HG03060 (cell line): ENCODE data around the gene SUCO.
"Not testable (repeated sequence)": the region's sequence is repeated elsewhere in the genome, so short reads cannot be mapped to it uniquely, and the experiment has no call there.

Experiments
- ATAC-seq: cut with Tn5 transposase; IDR thresholded peaks from one replicate; pipeline ENCODE4 v1.9.1; 2021; ENCODE audit warnings: low read depth, moderate number of reproducible peaks; ENCODE audit not compliant: unreplicated experiment

Gene SUCO

DNA sequence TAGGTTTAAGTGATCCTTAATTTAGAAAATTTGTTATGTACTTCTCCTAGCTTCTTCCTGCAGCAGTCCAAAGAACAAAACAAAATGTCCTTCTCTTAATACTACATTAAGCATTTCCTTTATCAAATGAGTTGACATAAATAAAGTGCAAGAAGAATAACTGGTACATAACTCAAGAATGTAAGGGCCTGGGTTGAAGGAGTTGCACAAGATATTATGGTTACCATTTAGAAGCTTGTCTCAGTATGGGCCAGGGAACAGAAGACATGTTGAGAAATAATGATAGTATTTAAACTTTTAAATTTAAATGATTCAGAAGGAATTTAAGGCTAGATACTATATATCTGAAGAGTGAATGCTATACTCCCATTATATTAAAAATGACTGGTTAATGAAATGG lies 23.5 kb downstream of the SUCO start:
- ATAC-seq = no peak

DNA sequence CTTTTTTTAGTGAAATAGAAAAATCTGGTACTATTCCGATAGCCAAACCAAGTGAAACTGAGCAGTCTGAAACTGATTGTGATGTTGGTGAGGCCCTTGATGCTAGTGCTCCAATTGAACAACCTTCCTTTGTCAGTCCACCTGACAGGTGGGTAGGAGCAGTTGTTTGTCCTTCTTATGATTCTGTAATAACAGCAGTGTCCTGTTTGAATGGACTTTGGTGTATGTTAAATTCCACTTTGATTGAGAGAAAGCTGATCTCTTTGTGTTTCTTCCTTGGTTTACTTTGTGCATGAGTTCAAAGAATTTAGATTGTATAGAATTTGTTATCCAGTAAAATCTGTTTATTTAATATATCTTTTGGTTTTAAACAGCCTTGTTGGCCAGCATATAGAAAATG lies 24.3 kb downstream of the SUCO start:
- ATAC-seq = no peak

DNA sequence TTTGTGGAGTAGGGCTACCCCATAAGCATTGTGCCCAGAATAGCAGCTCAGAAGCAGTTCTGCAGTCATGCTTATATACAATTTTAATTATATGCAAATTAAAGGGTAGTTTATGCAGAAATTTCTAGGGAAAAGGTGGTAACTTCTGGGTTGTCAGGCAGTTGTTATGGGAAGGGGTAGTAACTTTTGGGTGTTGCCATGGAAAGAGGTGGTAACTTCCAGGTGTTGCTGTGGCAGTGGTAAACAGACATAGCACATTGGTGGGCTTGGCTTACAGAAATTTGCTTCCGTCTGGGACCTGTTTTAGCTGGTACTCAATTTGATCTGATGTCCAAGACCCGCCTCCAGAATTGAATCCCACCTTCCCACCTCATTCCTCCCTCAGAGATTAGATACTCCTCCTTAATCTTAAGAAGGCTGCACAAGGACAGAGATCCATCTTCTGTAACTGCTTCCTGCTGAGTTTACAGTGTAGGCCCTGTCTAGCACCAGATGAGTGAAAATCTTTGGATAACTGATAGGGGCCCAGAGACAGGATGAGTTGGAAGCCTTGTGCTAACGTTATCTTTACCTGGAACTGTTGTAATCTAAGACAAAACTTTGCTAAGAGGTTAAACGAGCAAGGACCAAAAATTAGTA lies 26.7 kb downstream of the SUCO start:
- ATAC-seq = no peak

DNA sequence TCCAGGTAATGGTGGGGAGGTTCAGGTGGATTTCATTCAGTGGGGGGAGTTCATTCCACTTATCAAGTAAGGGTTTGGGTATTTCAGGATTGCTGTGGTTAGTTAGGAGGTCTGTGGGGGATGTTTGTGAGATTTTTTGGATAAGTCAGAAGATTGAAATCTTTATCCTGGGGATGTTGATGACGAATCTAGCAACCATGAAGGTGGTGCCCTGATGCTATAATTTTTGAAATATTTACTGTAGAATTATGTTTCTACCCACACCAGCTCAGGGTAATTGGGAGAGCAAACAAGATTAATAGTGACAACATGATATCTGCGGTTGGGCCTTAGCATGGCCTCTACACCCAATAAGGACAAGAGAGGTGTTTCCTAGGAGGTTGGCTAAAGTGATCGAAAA lies 28.3 kb downstream of the SUCO start:
- ATAC-seq = no peak

DNA sequence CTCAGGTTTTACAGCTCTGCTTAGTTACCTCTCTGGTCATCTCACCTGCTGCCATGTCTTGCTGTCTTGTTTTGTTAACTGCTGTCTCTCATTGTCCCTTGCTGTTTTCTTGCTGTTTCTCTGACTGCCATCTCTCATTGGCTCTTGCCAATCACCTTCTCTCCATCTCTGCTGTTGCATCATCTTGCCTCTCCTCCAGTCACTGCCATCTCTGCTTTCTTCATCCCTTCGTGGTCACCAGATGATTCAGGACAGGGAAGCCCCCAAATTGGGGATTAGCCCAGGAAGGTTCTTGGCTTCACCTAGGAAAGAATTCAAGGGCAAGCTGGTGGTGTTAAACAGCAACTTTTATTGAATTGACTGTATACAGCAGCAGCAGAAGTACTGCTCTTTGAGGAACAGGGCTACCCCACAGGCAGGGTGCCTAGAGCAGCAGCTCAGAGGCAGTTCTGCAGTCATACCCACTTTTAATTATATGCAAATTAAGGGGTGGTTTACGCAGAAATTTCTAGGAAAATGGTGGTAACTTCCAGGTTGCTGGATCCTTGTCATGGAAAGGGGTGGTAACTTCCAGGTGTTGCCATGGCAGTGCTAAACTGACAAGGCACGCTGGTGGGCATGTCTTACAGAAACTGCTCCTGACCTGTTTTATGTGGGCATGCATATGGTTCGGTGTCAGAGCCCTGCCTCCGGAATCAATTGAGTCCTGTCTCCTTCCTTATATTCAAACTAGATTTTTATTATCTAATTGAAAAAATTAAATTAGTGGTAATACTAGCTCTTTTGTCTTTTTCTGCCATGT lies 33.4 kb downstream of the SUCO start:
- no peak for ATAC-seq

DNA sequence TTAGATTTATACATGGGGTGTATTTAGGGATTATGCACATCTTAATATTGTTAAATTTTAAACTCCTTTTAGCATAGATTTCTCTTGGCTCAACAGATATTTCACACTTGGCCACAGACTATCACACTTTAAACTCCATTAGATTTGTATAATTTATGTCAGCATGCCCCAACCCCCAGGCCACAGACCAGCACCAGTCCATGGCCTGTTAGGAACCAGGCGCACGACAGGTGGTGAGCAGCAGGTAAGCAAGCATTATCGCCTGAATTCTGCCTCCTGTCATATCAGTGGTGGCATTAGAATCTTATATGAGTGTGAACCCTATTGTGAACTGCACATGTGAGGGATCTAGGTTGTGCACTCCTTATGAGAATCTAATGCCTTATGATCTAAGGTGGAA lies 34.8 kb downstream of the SUCO start:
- ATAC-seq = no peak

DNA sequence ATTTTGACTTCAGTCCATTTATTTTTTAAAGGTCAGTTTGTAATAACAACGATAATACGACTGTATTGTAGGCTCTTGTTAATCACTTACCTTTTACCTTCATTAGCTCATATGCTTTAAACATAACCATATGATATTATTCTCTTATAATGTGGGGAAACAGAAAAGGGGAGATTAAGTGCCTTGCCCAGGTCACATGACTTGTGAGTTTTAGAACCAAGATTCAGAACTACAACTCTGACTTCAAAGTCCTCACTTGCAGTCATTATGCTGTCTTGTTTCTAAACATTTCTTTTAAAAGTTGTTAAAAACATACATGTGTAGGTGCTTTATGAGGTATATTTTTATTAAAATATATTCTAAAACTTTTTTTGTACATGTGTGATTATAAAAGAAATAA lies 41.1 kb downstream of the SUCO start:
- no peak for ATAC-seq

DNA sequence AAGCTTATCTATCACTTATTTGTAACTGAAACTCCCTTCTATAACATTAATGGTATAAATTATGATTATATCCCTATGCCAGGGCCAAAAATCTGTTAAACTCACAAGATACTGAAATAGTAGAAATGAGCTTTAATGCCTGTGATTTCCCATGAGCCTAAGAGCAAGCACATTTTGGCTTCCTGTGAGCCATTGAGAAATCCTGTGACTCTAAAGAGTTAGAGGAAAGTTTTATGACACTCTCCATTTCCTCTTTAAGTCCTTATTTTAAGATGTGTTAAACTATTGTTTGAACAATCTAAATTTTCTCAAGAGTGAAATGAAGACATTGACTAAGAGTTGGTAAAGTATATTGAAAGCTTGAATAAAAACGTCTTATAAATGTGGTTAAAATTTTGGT lies 45.6 kb downstream of the SUCO start:
- no peak for ATAC-seq

DNA sequence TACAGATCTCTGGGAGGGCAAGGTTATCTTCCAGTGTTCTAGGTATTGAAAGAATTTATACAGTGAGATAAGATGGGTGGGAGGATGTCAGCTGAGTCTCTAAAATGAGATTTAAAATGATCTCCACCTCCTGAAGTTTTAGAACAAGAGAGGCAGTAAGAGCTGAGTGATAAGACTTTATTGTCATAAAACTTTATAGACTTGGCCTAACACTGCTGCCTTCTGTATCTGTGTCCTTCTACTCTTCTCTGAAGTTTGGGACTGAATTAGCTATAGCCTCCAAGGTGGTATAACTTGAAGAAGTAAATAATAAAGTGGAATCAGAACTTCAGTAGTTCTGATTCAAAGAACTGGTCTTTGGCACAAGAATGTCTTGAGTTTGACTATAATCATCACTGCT lies 48.3 kb downstream of the SUCO start:
- no peak for ATAC-seq

DNA sequence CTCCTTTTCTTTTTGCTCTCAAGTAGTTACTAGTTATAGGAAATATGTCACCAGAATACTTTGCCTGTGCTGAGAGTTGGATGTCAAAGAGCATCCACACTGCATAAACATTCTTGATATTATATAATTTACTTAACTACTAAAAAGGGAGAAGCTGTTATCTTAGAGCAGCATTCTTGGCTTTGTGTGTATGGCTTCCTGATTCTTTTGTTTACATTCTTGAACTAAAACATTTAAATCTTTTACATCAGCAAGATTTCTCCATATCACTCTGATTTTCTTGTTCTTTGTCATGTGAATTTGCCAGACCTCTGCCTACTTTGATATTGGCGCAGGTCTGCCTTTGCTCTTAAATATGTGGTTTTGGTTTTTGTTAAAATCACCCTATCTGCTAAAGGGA lies 48.8 kb downstream of the SUCO start:
- ATAC-seq = no peak

DNA sequence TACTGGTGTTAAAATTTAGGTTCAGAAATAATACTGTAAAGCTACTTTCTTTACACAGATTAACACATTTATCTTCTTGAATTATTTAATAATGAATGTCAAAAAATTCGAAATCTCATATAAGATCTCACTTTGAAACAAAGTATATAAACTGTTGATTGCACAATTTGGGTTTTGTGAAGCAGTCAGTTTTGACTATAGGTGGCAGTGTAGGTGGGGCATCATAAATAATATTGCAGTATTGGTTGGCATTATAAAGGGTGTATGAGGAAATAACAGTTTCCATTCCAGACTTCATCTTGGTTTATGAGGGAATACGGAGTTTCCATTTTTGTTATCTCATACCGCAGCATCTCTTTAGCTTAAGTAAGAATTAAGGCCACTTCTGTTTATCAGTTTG lies 49.9 kb downstream of the SUCO start:
- no peak for ATAC-seq

DNA sequence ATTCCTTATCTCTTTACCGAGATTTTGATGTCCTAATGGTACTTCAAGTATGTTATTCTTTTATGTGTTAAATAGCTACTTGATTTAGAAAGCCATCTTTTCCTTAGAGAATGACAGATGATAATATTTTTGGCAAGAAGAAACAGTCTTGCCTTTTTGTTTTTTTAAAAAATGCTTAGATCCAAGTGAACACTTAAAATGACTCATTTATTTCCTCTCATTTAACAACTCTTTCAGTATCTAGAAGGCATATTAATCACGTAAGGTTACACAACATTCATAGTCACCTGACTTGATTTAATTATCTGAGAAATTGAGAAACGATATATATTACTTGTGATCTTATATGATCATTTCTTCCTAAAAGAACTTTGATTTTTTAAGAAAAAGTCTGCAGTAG lies 52.4 kb downstream of the SUCO start:
- no peak for ATAC-seq

DNA sequence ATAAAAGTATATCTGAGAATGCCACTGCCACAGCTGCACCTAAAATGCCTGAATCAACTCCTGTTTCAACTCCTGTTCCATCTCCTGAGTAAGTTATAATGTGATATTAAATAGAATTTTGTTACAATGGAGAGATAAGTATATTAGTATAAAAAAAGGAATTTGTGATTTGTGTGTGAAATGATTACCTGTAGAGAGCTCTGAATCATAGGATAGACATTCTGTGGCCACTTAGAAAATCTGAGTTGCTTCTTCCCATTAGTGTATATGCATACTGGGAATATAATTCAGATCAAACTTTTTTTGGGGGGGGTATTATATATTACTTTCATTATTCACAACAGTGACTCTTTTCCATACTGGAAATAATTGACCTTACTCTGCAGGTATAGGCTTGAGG lies 52.9 kb downstream of the SUCO start:
- ATAC-seq = no peak

DNA sequence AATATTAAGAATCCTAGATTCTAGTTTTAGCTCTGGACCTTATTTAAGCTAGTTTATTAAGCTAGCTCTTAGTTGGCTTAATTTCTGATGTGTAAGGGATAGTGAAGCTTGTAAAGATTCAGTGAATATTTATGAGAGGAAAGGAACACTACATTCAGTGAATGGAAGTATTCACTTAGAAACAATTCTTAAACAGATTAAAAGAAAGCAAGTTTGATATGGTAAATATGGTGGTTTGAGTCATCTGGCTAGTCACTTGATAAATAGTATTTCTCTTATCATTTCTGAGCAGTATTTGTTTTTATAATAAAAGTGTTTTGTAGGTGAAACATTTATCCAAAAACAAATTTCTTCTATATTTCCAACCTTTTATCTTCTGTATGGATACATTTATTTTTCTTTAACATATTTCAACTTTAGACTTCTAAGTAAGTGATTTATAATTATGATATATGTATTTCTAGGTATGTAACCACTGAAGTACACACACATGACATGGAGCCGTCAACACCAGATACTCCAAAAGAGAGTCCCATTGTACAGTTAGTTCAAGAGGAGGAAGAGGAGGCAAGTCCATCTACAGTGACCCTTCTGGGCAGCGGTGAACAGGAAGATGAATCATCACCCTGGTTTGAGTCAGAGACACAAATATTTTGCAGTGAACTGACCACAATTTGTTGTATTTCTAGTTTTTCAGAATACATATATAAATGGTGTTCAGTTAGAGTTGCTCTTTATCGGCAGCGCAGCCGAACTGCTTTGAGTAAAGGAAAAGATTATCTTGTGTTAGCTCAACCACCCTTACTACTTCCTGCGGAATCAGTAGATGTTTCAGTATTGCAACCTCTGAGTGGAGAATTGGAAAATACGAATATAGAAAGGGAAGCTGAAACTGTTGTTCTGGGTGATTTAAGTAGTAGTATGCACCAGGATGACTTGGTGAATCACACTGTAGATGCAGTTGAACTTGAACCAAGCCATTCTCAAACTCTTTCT lies 55.6 kb downstream of the SUCO start:
- ATAC-seq = no peak

DNA sequence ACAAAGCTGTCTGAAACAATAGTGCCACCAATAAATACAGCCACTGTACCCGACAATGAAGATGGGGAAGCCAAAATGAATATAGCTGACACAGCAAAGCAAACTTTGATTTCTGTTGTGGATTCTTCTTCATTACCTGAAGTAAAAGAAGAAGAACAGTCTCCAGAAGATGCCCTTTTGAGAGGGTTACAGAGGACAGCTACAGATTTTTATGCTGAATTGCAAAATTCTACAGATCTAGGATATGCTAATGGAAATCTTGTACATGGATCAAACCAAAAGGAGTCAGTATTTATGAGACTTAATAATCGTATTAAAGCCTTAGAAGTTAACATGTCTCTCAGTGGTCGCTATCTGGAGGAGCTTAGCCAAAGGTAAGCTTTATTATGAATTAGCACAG lies 56.6 kb downstream of the SUCO start:
- no peak for ATAC-seq

DNA sequence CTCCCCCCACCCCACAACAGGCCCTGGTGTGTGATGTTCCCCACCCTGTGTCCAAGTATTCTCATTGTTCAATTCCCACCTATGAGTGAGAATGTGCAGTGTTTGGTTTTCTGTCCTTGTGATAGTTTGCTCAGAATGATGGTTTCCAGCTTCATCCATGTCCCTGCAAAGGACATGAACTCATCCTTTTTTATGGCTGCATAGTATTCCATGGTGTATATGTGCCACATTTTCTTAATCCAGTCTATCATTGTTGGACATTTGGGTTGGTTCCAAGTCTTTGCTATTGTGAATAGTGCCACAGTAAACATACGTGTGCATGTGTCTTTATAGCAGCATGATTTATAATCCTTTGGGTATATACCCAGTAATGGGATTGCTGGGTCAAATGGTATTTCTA lies 58.5 kb downstream of the SUCO start:
- not testable (repeated sequence) for ATAC-seq

DNA sequence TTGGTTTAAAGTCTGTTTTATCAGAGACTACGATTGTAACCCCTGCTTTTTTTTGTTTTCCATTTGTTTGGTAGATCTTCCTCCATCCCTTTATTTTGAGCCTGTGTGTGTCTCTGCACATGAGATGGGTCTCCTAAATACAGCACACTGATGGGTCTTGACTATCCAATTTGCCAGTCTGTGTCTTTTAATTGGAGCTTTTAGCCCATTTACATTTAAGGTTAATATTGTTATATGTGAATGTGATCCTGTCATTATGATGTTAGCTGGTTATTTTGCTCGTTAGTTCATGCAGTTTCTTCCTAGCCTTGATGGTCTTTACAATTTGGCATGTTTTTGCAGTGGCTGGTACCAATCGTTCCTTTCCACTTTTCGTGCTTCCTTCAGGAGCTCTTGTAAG lies 62.1 kb downstream of the SUCO start:
- ATAC-seq = not testable (repeated sequence)

DNA sequence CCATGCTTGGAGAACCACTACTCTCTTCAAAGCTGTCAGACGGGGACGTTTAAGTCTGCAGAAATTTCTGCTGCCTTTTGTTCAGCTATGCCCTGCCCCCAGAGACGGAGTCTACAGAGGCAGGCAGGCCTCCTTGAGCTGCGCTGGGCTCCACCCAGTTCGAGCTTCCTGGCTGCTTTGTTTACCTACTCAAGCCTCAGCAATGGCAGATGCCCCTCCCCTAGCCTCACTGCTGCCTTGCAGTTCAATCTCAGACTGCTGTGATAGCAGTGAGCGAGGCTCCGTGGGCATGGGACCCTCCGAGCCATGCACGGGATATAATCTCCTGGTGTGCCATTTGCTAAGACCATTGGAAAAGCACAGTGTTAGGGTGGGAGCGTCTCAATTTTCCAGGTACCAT lies 63.8 kb downstream of the SUCO start:
- not testable (repeated sequence) for ATAC-seq

DNA sequence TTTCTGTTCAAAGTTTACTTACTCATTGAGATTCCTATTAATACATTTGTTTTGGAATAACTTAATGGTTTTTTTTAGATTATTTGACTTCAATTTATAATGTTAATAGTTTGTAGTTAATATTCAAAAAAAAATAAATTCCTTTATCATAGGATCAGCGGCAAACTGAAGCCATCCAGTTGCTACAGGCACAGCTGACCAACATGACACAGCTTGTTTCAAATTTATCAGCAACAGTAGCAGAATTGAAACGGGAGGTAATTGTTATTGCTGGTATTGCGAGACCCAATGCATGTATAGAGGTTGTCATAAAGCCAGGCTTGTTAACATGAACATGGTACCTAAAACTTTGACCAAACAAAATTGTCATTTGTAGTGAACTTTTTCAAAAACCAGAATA lies 67.0 kb downstream of the SUCO start:
- no peak for ATAC-seq

DNA sequence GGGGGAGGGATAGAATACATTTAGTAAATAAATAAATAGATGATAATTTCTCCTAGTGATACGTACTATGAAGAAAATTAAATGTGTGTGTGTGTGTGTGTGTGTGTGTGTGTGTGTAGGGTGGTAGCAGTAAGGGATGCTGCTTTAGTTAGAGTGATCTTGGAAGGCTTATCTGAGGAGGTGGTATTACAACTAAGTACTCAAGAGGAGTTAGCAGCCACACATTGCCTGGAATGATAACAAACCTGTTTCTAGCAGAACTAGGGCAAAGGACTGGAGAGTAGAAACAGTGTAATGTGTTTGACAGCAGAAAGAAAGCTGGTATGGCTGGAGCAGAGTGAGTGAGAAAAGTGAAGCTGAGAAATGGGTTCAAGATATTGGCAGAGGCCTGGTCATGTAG lies 67.7 kb downstream of the SUCO start:
- ATAC-seq = no peak

DNA sequence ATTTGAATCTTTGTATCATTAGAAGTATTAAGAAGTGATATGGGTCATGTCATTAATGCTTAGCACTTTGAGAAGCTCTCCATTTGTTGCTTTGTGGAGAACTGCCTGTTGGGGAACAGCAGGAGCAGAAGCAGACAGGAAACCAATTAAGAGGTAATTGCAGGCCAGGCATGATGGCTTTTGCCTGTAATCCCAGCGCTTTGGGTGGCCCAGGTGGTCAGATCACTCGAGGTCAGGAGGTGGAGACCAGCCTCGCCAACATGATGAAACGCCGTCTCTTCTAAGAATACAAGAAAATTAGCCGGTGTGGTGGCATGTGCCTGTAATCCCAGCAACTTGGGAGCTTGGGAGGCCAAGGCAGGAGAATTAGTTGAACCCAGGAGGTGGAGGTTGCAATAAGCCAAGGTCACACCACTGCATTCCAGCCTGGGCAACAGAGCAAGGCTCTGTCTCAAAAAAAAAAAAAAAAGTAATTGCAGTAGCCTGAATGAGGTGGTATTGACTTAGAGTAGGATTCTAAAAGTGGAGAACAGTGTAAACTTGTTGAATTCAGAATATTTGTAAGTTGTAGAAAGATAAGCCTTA lies 68.2 kb downstream of the SUCO start:
- ATAC-seq = no peak
